GM19193 (cell line): ENCODE data around the gene FGF1.

Experiments
- POLR2A ChIP-seq: IDR thresholded peaks from 4 replicates; pipeline ENCODE4 v1.6.1; 2011; ENCODE audit not compliant: insufficient read depth, insufficient read length; ENCODE audit errors: extremely low read depth

FGF1 gene

GRCh38 chr5:142684508-142685041 is 1.3 kb downstream of the FGF1 start:
- TF ChIP-seq POLR2A = no peak

GRCh38 chr5:142683881-142684505 is 1.9 kb downstream of the FGF1 start:
- no peak for TF ChIP-seq POLR2A

- no peak for TF ChIP-seq POLR2A
Measured at GRCh38 chr5:142683116-142683515, 2.8 kb downstream of the FGF1 start.

GRCh38 chr5:142680605-142681259 is 5.2 kb downstream of the FGF1 start:
- no peak for TF ChIP-seq POLR2A

- TF ChIP-seq POLR2A = no peak
Measured at GRCh38 chr5:142679744-142680143, 6.1 kb downstream of the FGF1 start.

GRCh38 chr5:142678529-142678928 is 7.4 kb downstream of the FGF1 start:
- TF ChIP-seq POLR2A = no peak

GRCh38 chr5:142677198-142677597 is 8.7 kb downstream of the FGF1 start:
- no peak for TF ChIP-seq POLR2A

- no peak for TF ChIP-seq POLR2A
Measured at GRCh38 chr5:142676318-142676717, 9.6 kb downstream of the FGF1 start.

GRCh38 chr5:142674531-142675469 is 11.1 kb downstream of the FGF1 start:
- no peak for TF ChIP-seq POLR2A

GRCh38 chr5:142671801-142672200 is 14.1 kb downstream of the FGF1 start:
- TF ChIP-seq POLR2A = no peak

GRCh38 chr5:142671266-142671665 is 14.6 kb downstream of the FGF1 start:
- TF ChIP-seq POLR2A = no peak

- no peak for TF ChIP-seq POLR2A
Measured at GRCh38 chr5:142670804-142671203, 15.1 kb downstream of the FGF1 start.

- no peak for TF ChIP-seq POLR2A
Measured at GRCh38 chr5:142669477-142669876, 16.4 kb downstream of the FGF1 start.

- TF ChIP-seq POLR2A = no peak
Measured at GRCh38 chr5:142668336-142668735, 17.6 kb downstream of the FGF1 start.

GRCh38 chr5:142667831-142668230 is 18.1 kb downstream of the FGF1 start:
- no peak for TF ChIP-seq POLR2A
